ENCODE results near the gene POLR1F. TPM values are rescaled to one million over a fixed set of nuclear protein-coding genes. Genes with fewer than 3 reads are reported as not detected.

The POLR1F gene
- total and polyA plus RNA-seq, 2 donors (not counting 1 experiment from before 2014, with no cell fraction given) = 10.6 to 13.8 TPM

GRCh38 chr7:19754521-19755116 is 45.8 kb upstream of the POLR1F start:
- TF ChIP-seq, protein P1, sequence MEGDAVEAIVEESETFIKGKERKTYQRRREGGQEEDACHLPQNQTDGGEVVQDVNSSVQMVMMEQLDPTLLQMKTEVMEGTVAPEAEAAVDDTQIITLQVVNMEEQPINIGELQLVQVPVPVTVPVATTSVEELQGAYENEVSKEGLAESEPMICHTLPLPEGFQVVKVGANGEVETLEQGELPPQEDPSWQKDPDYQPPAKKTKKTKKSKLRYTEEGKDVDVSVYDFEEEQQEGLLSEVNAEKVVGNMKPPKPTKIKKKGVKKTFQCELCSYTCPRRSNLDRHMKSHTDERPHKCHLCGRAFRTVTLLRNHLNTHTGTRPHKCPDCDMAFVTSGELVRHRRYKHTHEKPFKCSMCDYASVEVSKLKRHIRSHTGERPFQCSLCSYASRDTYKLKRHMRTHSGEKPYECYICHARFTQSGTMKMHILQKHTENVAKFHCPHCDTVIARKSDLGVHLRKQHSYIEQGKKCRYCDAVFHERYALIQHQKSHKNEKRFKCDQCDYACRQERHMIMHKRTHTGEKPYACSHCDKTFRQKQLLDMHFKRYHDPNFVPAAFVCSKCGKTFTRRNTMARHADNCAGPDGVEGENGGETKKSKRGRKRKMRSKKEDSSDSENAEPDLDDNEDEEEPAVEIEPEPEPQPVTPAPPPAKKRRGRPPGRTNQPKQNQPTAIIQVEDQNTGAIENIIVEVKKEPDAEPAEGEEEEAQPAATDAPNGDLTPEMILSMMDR (IDR thresholded peaks at IDR 0.05) = peak; percentile 94
- no peak for TF ChIP-seq EZH2 (IDR thresholded peaks at IDR 0.05; ENCODE audit: borderline replicate concordance, insufficient read depth, low read depth, low read length, poor library complexity, severe bottlenecking)
- Histone ChIP-seq H3K36me3 (replicated peaks in 1 of 2; ENCODE audit: control extremely low read depth in 1 of 2, control insufficient read depth in 1 of 2, extremely low read depth in 1 of 2, insufficient read depth in 2 of 2, low read length in 1 of 2) (no peaks in the 10 kb centered on the region), H3K9ac (ENCODE audit: low read length) (no peak overlapping the region), H2AFZ (ENCODE audit: insufficient read depth, low read depth, low read length, poor library complexity, severe bottlenecking) (no peak overlapping the region), H3K4me2 (replicated peaks; ENCODE audit: low read depth, low read length, poor library complexity, severe bottlenecking) (no peak overlapping the region), H3K27me3 (replicated peaks in 1 of 4; ENCODE audit: control extremely low read depth in 1 of 4, control insufficient read depth in 3 of 4, insufficient read depth in 4 of 4, low read length in 3 of 4) (no peaks in the 10 kb centered on the region), H3K27ac (ENCODE audit: low read length in 2 of 2) (no peak overlapping the region), H3K9me3 (ENCODE audit: control extremely low read depth in 1 of 3, control insufficient read depth in 2 of 3, insufficient read depth in 1 of 3, low read length in 2 of 3) (no peaks in the 10 kb centered on the region), H3K4me3 (ENCODE audit: control extremely low read depth in 1 of 5, extremely low read depth in 1 of 5, insufficient read depth in 1 of 5, low read depth in 2 of 5, low read length in 4 of 5) (no peak overlapping the region), H4K20me1 (ENCODE audit: control insufficient read depth, insufficient read depth, low read length, poor library complexity, severe bottlenecking) (no peaks in the 10 kb centered on the region), H3K4me1 (ENCODE audit: control insufficient read depth in 2 of 2, insufficient read depth in 2 of 2, low read length in 2 of 2) (no peaks in the 10 kb centered on the region), H3K79me2 (ENCODE audit: control insufficient read depth, insufficient read depth, low read length) (no peaks in the 10 kb centered on the region)
- no CpG with 5 or more reads among the region's 6 CpGs for WGBS (ENCODE audit: insufficient coverage)
- Mint-ChIP-seq H3K27ac (no peak overlapping the region), H3K4me3 (no peak overlapping the region), H3K27me3 (peaks cover 6% of the 10 kb centered on the region), H3K9me3 (ENCODE audit: insufficient read depth) (no peaks in the 10 kb centered on the region), H3K4me1 (no peaks in the 10 kb centered on the region)
- ATAC-seq (ENCODE audit: low read depth) (no peak), DNase-seq (peak; percentile 58)
- intact Hi-C loops (cut with micrococcal nuclease) = loop anchor here (1.0 kb wide), 3 partner anchors 418 to 844 kb away; no protein-coding TSS in a partner anchor
- CTCF ChIA-PET = interaction anchor here (0.8 to 4.3 kb wide), 24 partner anchors 8 to 863 kb away, joined by 3 to 56 read pairs (median 4); partner anchors contain the start of gene ITGB8
- POLR2A ChIA-PET = no interaction called here

GRCh38 chr7:19752020-19752419 is 43.2 kb upstream of the POLR1F start:
- H3K9me3 Mint-ChIP-seq (ENCODE audit: insufficient read depth) = no peaks in the 10 kb centered on the region
- CTCF ChIA-PET = interaction anchor here (0.9 to 3.1 kb wide), 8 partner anchors 10 to 848 kb away, joined by 3 to 13 read pairs (median 5); no protein-coding TSS in a partner anchor
- ATAC-seq (ENCODE audit: low read depth) = no peak
- Histone ChIP-seq H3K36me3 (replicated peaks in 1 of 2; ENCODE audit: control extremely low read depth in 1 of 2, control insufficient read depth in 1 of 2, extremely low read depth in 1 of 2, insufficient read depth in 2 of 2, low read length in 1 of 2) (no peaks in the 10 kb centered on the region), H4K20me1 (ENCODE audit: control insufficient read depth, insufficient read depth, low read length, poor library complexity, severe bottlenecking) (no peaks in the 10 kb centered on the region), H2AFZ (ENCODE audit: insufficient read depth, low read depth, low read length, poor library complexity, severe bottlenecking) (no peak overlapping the region), H3K9me3 (ENCODE audit: control extremely low read depth in 1 of 3, control insufficient read depth in 2 of 3, insufficient read depth in 1 of 3, low read length in 2 of 3) (no peaks in the 10 kb centered on the region), H3K27me3 (replicated peaks in 1 of 4; ENCODE audit: control extremely low read depth in 1 of 4, control insufficient read depth in 3 of 4, insufficient read depth in 4 of 4, low read length in 3 of 4) (no peaks in the 10 kb centered on the region), H3K9ac (ENCODE audit: low read length) (no peak overlapping the region), H3K79me2 (ENCODE audit: control insufficient read depth, insufficient read depth, low read length) (no peaks in the 10 kb centered on the region), H3K4me1 (ENCODE audit: control insufficient read depth in 2 of 2, insufficient read depth in 2 of 2, low read length in 2 of 2) (no peaks in the 10 kb centered on the region), H3K4me2 (replicated peaks; ENCODE audit: low read depth, low read length, poor library complexity, severe bottlenecking) (no peak overlapping the region), H3K4me3 (ENCODE audit: control extremely low read depth in 1 of 5, extremely low read depth in 1 of 5, insufficient read depth in 1 of 5, low read depth in 2 of 5, low read length in 4 of 5) (no peak overlapping the region), H3K27ac (ENCODE audit: low read length in 2 of 2) (no peak overlapping the region)
- intact Hi-C loops (cut with micrococcal nuclease) = no loop called here
- H3K27me3 Mint-ChIP-seq = peaks cover 10% of the 10 kb centered on the region
- TF ChIP-seq, protein P1 (IDR thresholded peaks at IDR 0.05) = no peak
- no peak for TF ChIP-seq EZH2 (IDR thresholded peaks at IDR 0.05; ENCODE audit: borderline replicate concordance, insufficient read depth, low read depth, low read length, poor library complexity, severe bottlenecking)
- no peak for DNase-seq
- no peak overlapping the region for H3K27ac Mint-ChIP-seq
- POLR2A ChIA-PET = interaction anchor here (0.6 kb wide), 1 partner anchor 26 kb away, joined by 3 read pairs; no protein-coding TSS in a partner anchor
- H3K4me3 Mint-ChIP-seq = no peak overlapping the region
- WGBS (ENCODE audit: insufficient coverage) = 55% methylated on average over 2 of the region's 3 CpGs
- no peaks in the 10 kb centered on the region for H3K4me1 Mint-ChIP-seq
